Dedifferentiated amniotic fluid mesenchymal stem cell (primary cell): ENCODE measurements around the gene KDELR3.

Experiments
- DNase-seq: peaks from one replicate; pipeline ENCODE4 v3.0.0-alpha.2; 2016; ENCODE audit errors: extremely low spot score

Gene KDELR3

DNA sequence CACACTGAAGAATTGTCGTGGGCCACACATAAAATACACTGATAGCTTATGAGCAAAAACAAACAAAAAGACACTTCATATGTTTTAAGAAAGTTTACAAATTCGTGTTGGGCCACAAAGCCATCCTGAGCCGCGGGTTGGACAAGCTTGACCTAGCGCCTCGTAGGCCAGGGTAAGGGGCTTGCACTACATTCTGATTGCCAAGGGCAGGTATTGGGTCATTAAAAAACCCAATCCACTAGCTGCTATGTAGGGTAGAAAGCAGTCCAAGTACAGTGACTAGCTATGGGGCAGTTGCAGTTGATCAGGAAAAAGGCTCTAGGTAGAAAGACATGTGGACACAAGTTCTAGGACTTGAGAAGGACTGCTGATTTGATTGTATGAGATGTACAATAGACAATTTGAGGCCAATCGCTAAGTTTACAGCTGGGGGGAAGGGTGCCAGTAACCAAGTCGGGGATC lies 14.0 kb downstream of the KDELR3 start:
- no peak for DNase-seq

DNA sequence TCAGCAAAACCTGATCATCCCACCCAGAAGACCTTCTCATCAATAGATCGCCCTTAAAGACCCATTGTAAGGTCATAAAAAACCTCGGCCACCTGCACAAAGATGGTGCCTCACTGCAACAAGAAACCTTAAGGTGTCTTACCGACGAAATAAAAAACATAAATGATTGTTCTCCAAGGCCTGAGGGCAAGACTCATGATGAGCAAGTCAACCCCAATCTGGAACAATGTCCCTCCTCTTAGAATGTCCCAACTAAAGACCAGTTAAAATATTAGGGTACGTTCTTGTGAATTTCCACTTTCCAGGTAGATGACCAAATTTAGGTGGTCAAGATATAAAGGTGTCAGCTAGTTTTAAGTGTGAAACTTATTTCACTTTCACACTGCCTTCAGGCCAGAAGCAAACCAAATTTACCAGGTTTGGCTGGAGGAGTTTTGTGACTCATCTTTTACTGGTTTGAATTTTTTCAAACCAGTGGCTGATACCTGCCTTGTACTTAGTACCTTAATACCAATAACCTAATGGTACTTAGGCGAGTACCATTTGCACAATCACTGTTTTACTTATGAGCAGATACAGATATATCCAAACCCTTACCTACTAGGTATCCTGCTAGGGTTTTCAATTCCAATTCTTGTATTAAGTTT lies 14.9 kb downstream of the KDELR3 start:
- no peak for DNase-seq

DNA sequence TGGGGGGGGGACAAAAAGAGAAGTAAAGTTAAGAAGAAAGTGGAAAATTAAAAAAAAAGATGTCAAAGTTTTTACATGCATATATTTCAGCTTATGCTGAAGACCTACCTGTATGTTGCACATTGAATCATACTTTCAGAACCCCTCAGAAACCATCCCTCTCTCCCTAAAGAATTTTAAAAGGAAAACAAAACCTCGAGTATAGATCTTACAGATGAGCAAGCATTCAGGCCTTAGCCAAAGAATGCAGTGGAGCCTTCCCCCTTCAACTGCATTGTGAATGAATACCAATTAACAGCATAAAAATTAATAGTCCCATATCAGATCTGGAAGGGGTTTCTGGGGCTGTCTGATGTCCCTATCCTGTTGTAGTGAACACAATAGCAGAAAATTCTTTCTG lies 16.3 kb downstream of the KDELR3 start:
- no peak for DNase-seq

GRCh38 chr22:38485783-38486182 lies 17.9 kb downstream of the KDELR3 start:
- DNase-seq: no peak

DNA sequence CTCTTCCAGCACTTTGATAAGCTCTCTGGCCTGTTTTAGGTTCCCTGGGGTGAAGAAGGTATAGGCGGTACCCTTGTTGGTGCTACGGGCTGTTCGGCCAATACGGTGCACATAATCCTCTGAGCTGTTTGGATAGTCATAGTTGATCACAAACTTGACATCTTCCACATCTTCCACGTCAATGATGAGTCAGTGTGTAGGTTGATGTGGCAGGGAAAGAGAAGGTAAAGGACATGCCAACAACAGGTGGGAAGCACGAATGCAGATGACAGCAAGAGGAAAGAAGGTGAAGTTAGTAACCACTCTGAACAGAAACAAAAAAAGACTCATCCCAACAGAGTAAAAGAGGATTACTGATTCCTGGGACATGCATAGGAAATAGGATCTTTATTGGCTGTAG lies 20.1 kb downstream of the KDELR3 start:
- DNase-seq: no peak

DNA sequence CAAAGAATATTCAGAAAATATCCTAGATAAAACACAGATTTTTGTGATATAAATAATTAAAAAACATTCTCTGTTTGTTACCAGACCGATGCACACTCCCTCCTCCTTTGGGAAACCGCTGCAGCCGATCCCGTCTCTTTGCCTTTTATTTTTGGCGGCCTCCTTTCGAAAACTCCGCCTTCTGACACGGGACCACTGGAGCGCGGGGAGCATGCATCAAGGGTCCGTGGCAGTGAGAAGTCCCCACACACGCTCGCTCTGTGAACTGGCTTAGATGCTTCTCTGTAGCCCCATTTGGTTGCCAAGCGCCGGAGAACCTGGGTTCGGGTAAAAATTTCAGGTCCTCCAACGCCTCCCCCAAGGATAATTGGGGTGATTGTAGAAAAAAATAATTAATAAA lies 21.2 kb downstream of the KDELR3 start:
- no peak for DNase-seq

- no peak for DNase-seq
Observed at GRCh38 chr22:38489561-38490145, 21.8 kb downstream of the KDELR3 start.

DNA sequence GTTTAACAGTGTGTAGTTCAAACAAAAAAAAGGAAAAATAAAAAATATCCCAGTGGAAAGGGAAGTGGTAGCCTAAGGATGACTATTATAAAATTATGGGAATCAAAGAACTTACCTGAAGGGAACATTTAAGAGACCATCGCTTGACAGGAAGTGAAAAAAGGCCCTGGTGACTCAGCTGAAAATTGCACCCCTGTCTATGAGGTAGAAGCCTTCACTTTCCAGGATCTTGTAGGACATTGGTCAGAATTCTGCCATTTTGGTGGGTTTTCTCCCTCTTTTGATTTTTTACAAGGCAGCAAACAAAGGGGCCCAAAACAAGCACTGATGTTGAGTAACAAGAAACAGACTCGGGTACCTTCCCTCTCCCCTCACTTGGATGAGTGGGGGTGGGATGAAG lies 22.6 kb downstream of the KDELR3 start:
- DNase-seq: no peak

- DNase-seq: no peak
Observed at GRCh38 chr22:38490915-38491314, 23.0 kb downstream of the KDELR3 start.

- DNase-seq: no peak
Observed at GRCh38 chr22:38491707-38492348, 23.9 kb downstream of the KDELR3 start.

DNA sequence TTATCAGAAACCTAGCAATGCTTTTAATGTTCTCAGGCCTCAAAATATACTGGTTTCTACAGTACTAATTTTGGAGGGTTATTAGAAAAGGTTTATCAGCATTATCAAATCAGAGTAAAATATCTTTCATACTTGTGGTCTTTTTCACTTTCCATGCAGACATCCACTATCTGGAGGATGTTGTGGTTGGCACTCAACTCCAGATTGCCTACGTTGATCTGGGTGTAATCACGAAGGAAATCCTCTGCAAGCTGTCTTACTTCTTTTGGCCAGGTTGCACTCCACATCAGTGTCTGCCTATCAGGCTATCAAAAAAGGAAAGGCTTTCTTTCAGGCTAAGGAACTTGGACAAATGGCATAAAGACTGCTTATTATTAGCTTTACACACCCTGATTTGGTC lies 26.6 kb downstream of the KDELR3 start:
- no peak for DNase-seq

- DNase-seq: no peak
Observed at GRCh38 chr22:38494939-38495338, 27.0 kb downstream of the KDELR3 start.

DNA sequence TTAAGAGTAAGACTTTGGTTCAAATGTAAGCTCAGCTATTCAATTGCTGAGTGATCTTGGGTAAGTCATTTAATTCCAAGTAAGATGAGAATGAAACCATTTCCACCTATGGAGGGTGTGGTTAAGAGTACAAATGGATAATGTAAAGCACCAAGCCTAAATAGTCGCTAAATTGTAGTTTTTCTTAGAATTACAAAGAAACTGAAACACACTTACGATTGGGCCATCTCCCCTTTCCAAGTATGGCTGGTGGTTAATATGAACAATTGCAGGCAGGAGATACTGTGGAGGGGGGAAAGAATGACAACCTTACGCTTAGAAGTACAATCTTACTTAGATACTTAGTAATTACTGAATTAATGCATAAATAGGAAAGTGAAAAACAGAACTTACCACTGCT lies 30.0 kb downstream of the KDELR3 start:
- no peak for DNase-seq

DNA sequence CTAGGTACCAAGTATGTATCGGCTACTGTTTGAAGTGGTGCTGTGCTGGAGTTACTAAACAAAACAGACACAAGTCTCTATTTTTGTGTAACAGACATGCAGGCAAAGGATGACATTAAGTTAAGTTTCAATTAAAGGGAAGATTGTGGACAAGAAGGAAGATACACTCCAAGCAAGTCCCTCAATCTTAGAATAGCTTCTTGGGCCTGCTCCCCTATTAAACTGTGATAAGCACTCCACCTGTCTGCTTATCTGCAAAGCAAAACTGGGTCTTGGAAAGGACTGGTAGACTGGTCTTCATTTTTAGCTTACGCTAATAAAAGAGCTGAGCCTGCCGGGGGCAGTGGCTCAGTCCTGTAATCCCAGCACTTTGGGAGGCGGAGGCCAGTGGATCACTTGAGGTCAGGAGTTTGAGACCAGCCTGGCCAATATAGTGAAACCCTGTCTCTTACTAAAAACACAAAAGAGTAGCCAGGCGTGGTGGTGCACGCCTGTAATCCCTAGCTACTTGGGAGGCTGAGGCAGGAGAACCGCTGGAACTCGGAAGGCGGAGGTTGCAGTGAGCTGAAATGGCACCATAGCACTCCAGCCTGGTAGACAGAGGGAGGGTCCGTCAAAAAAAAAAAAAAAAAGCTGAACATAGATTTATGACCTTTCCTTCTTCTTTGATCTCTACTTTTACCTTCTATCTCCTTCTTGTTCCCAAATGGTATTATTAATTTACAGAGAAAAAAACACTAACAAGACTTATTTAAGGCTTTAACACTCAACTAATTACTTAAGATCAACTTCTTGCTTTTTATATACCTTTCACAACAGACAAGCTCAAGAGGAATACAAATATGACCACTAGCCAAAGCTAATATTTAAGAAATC lies 34.1 kb downstream of the KDELR3 start:
- no peak for DNase-seq

GRCh38 chr22:38503021-38503420 lies 35.1 kb downstream of the KDELR3 start:
- no peak for DNase-seq

GRCh38 chr22:38504731-38505540 lies 37.0 kb downstream of the KDELR3 start:
- DNase-seq: no peak

DNA sequence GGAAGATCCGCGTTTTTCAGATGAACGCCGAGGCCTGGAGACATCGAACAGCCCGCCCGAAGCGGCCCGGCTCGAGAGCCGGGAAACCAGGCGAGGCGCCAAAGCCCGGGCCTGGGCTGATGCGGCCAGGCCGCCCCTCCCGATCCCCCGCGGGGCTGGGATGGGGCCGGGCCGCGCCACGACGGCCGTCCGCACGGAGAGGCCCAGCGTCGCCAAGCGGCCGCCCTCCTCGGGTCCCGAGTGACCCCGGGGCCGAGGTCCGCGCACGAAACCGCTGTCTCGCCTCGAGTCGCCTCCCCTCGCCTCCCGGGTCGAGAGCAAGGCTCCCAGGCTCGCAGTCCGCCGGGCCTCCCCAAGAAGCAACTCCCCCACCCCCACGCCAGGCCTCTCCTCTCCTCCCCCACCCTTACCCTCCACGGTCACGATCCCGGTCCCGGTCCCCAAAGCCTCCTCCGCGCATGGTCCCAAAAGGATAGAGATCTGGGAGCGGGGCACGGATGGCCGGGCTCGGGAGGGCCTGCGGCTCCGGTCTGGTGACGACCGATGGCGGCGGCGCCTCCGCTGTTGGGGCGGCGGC lies 37.7 kb downstream of the KDELR3 start:
- DNase-seq: peak; percentile 40

- peak; percentile 98 for DNase-seq
Observed at GRCh38 chr22:38506118-38506962, 38.4 kb downstream of the KDELR3 start, which contains the start of gene DDX17. TSS of gene DDX17 (minus strand) at chr22:38506311.

DNA sequence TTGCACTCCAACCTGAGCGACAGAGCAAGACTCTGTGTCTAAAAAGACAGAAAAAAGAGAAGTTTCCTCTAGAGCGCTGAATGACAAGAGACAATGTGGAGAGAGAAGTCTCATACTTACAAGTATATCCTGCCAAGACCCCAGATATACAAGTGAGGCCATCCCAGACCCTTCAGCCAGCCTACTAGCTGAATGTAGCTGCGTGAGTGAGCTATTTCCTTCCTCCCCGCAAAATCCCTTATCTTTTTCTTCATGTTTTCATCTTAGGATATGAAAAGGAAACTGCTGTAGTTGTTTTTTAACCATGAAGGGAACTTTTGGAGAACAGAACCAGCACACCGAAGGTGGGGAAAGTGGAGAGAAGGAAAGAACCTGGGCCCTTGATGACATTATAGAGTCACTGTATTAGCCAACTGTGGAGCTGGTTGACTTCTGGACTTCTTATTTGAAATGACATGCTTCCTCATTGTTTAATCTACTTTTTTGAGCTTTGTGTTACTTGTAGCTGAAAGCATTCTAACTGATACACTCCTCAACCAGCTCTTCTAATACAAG lies 42.6 kb downstream of the KDELR3 start:
- no peak for DNase-seq

- DNase-seq: no peak
Observed at GRCh38 chr22:38513063-38513462, 45.2 kb downstream of the KDELR3 start.
